Transverse colon (tissue), 4 donors: ENCODE measurements around the gene TLR4.

ENCODE experiments used
- POLR2A ChIP-seq: fragments of 450-650 bp; IDR thresholded peaks from one replicate; pipeline ENCODE4 v1.6.1; 2016; ENCODE audit warnings: antibody characterized with exemption, mild to moderate bottlenecking, moderate library complexity
- POLR2AphosphoS5 ChIP-seq, 3 donors: sonication (generic); formaldehyde crosslinking; IDR thresholded peaks; one replicate each; pipeline ENCODE4 v1.6.1; 2016; ENCODE audit warnings: antibody characterized with exemption in 3 of 3
- TF ChIP-seq, protein P1 (sequence below), 5 experiments: fragments of 200-600 bp in 3 of 5; fragments of 450-650 bp in 2 of 5; sonication (generic) in 3 of 5; IDR thresholded peaks; 1 replicate in 2 of 5; 2 replicates in 3 of 5; pipeline ENCODE4 v1.5.1; 2016 to 2017; ENCODE audit warnings: antibody characterized with exemption in 5 of 5, inconsistent platforms in 3 of 5, mild to moderate bottlenecking in 2 of 5, moderate library complexity in 1 of 5

DNA sequence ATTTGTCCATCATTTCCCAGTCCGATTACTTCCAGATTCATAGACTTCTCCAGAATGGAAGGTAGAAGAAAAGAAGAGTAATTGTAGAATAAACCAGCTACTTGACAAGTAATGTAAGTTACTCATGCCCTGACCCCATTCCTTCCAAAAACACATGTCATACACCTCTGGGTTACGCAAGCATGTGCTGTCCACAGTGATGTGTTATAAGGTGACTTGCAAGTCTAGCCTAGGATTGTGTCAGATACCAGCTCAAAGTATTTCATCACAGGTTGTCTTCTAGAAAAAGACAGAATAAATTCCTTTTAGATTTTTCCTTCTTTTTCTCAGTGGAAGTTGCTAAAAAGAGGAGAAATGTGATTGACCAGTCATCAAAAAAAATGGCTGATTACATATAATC lies 8.0 kb upstream of the TLR4 start:
- TF ChIP-seq, protein P1, sequence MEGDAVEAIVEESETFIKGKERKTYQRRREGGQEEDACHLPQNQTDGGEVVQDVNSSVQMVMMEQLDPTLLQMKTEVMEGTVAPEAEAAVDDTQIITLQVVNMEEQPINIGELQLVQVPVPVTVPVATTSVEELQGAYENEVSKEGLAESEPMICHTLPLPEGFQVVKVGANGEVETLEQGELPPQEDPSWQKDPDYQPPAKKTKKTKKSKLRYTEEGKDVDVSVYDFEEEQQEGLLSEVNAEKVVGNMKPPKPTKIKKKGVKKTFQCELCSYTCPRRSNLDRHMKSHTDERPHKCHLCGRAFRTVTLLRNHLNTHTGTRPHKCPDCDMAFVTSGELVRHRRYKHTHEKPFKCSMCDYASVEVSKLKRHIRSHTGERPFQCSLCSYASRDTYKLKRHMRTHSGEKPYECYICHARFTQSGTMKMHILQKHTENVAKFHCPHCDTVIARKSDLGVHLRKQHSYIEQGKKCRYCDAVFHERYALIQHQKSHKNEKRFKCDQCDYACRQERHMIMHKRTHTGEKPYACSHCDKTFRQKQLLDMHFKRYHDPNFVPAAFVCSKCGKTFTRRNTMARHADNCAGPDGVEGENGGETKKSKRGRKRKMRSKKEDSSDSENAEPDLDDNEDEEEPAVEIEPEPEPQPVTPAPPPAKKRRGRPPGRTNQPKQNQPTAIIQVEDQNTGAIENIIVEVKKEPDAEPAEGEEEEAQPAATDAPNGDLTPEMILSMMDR (IDR thresholded peaks at IDR 0.05), result no peak
- TF ChIP-seq POLR2AphosphoS5 (IDR thresholded peaks at IDR 0.05) (no peak), POLR2A (no peak)
